ENCODE data around the gene ESR2. TPM values are rescaled to one million over a fixed set of nuclear protein-coding genes. Genes with fewer than 3 reads are reported as not detected.

The ESR2 gene
- total and polyA plus RNA-seq, 2 experiments from 2014 or later = 1.00 TPM; not detected in 1

- Histone ChIP-seq H3K4me2 (no peak overlapping the region), H3K4me1 (ENCODE audit: insufficient read depth) (no peaks in the 10 kb centered on the region), H3K4me3 (no peak overlapping the region), H3K27ac (no peak overlapping the region), H3K27me3 (no peaks in the 10 kb centered on the region), H3K9me3 (ENCODE audit: low read depth) (no peaks in the 10 kb centered on the region), H3K9me2 (replicated peaks; ENCODE audit: insufficient read depth) (no peaks in the 10 kb centered on the region), H2AFZ (no peak overlapping the region), H3K79me2 (no peaks in the 10 kb centered on the region), H3K36me3 (replicated peaks; ENCODE audit: insufficient read depth, low read depth) (no peaks in the 10 kb centered on the region), H4K20me1 (ENCODE audit: insufficient read depth, poor library complexity, severe bottlenecking) (no peaks in the 10 kb centered on the region)
- WGBS (ENCODE audit: low lambda C conversion rate, missing lambda C conversion rate) = 59% methylated on average over 3 of the region's 3 CpGs
- TF ChIP-seq EZH2 (IDR thresholded peaks at IDR 0.05; ENCODE audit: borderline replicate concordance) (no peak), CTCF (IDR thresholded peaks at IDR 0.05; ENCODE audit: poor library complexity) (no peak), EZH2phosphoT487 (IDR thresholded peaks at IDR 0.05; ENCODE audit: low read depth, severe bottlenecking, unreplicated experiment) (no peak)
- no peak for DNase-seq (ENCODE audit: low spot score)
These were observed 40.5 kb downstream of the ESR2 start for GRCh38 chr14:64253672-64254071.

- no peak overlapping the region for H3K4me2 ChIP-seq
- no peak overlapping the region for H3K4me3 ChIP-seq
- DNase-seq (ENCODE audit: low spot score) = no peak
- WGBS (ENCODE audit: low lambda C conversion rate, missing lambda C conversion rate) = 84% methylated on average over 7 of the region's 7 CpGs
- H3K36me3 ChIP-seq (replicated peaks; ENCODE audit: insufficient read depth, low read depth) = no peaks in the 10 kb centered on the region
- no peaks in the 10 kb centered on the region for H4K20me1 ChIP-seq (ENCODE audit: insufficient read depth, poor library complexity, severe bottlenecking)
- H3K4me1 ChIP-seq (ENCODE audit: insufficient read depth) = no peaks in the 10 kb centered on the region
- no peaks in the 10 kb centered on the region for H3K79me2 ChIP-seq
- H3K9me2 ChIP-seq (replicated peaks; ENCODE audit: insufficient read depth) = no peaks in the 10 kb centered on the region
- no peaks in the 10 kb centered on the region for H3K27me3 ChIP-seq
- TF ChIP-seq EZH2 (IDR thresholded peaks at IDR 0.05; ENCODE audit: borderline replicate concordance) (no peak), CTCF (IDR thresholded peaks at IDR 0.05; ENCODE audit: poor library complexity) (no peak), EZH2phosphoT487 (IDR thresholded peaks at IDR 0.05; ENCODE audit: low read depth, severe bottlenecking, unreplicated experiment) (no peak)
- no peak overlapping the region for H3K27ac ChIP-seq
- H3K9me3 ChIP-seq (ENCODE audit: low read depth) = no peaks in the 10 kb centered on the region
- H2AFZ ChIP-seq = no peak overlapping the region
These were observed 44.8 kb downstream of the ESR2 start for GRCh38 chr14:64249363-64249762.

- H3K9me3 ChIP-seq (ENCODE audit: low read depth) = no peaks in the 10 kb centered on the region
- H3K79me2 ChIP-seq = no peaks in the 10 kb centered on the region
- 76% methylated on average over 4 of the region's 4 CpGs for WGBS (ENCODE audit: low lambda C conversion rate, missing lambda C conversion rate)
- no peak overlapping the region for H2AFZ ChIP-seq
- no peaks in the 10 kb centered on the region for H3K27me3 ChIP-seq
- H3K4me1 ChIP-seq (ENCODE audit: insufficient read depth) = no peaks in the 10 kb centered on the region
- no peak overlapping the region for H3K4me2 ChIP-seq
- no peak overlapping the region for H3K27ac ChIP-seq
- H3K4me3 ChIP-seq = no peak overlapping the region
- H4K20me1 ChIP-seq (ENCODE audit: insufficient read depth, poor library complexity, severe bottlenecking) = no peaks in the 10 kb centered on the region
- TF ChIP-seq CTCF (IDR thresholded peaks at IDR 0.05; ENCODE audit: poor library complexity) (no peak), EZH2phosphoT487 (IDR thresholded peaks at IDR 0.05; ENCODE audit: low read depth, severe bottlenecking, unreplicated experiment) (no peak), EZH2 (IDR thresholded peaks at IDR 0.05; ENCODE audit: borderline replicate concordance) (no peak)
- no peaks in the 10 kb centered on the region for H3K9me2 ChIP-seq (replicated peaks; ENCODE audit: insufficient read depth)
- no peak for DNase-seq (ENCODE audit: low spot score)
- H3K36me3 ChIP-seq (replicated peaks; ENCODE audit: insufficient read depth, low read depth) = no peaks in the 10 kb centered on the region
These were observed 45.5 kb downstream of the ESR2 start for GRCh38 chr14:64248689-64249088.

- WGBS (ENCODE audit: low lambda C conversion rate, missing lambda C conversion rate) = 96% methylated on average over 3 of the region's 3 CpGs
- no peak for TF ChIP-seq EZH2 (IDR thresholded peaks at IDR 0.05; ENCODE audit: borderline replicate concordance)
- H3K27me3 ChIP-seq = no peaks in the 10 kb centered on the region
- no peak overlapping the region for H3K4me3 ChIP-seq
- no peaks in the 10 kb centered on the region for H3K9me3 ChIP-seq (ENCODE audit: low read depth)
- no peak overlapping the region for H2AFZ ChIP-seq
- H3K4me1 ChIP-seq (ENCODE audit: insufficient read depth) = no peaks in the 10 kb centered on the region
- H3K79me2 ChIP-seq = no peaks in the 10 kb centered on the region
- no peak for DNase-seq (ENCODE audit: low spot score)
- H3K9me2 ChIP-seq (replicated peaks; ENCODE audit: insufficient read depth) = no peaks in the 10 kb centered on the region
- no peaks in the 10 kb centered on the region for H4K20me1 ChIP-seq (ENCODE audit: insufficient read depth, poor library complexity, severe bottlenecking)
- no peaks in the 10 kb centered on the region for H3K36me3 ChIP-seq (replicated peaks; ENCODE audit: insufficient read depth, low read depth)
- H3K4me2 ChIP-seq = no peak overlapping the region
- H3K27ac ChIP-seq = no peak overlapping the region
These were observed 47.0 kb downstream of the ESR2 start for GRCh38 chr14:64247195-64247594.

All from hepatocyte (in vitro differentiated cells).